ENCODE measurements around the gene BABAM2. TPM values are rescaled to one million over a fixed set of nuclear protein-coding genes. Genes with fewer than 3 reads are reported as not detected.

BABAM2 gene
- total and polyA plus RNA-seq, 9 of the 15 experiments (the other 6 are each of a cell fraction or from before 2014, with no cell fraction given), result 10.9 to 37.4 (median 25.6) TPM

DNA sequence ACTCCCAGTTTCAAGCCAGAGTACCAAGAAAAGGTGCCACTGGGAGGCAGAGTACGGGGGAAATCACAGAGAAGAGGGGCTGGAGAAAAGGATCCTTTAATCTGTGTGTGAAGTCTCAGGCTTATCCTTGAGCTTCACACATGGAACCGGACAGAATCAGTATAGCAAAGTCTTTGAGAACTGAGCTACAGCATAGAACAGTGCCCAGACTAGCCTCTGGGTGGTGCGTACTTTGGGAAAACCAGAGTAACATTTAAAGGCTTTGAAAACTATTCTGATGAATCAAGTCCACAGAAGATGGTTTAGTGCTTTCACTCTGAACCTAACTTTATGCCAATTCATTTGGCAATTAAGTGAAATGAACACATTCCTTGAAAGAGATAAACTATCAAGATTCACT lies 83.1 kb downstream of the BABAM2 start:
- in situ Hi-C loops (cut with MboI), result no loop called here
- no TSS peak for BruUV-seq (replicated peaks)

DNA sequence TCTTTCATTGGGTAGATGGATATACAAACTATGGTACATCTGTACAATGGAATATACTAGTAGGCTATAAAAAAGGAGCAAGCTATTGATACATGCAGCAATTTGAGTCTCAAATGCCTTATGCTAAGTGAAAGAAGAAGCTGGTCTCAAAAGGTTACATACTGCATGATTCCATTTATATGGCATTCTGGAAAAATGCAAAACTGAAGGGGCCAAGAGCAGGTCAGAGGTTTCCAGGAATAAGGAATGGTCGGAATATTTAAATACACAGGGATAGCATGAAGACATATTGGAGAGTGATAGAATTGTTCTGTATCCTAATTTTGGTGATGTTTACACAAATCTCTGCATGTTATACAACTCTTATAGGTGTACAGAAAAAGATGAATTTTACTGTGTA lies 85.8 kb downstream of the BABAM2 start:
- CTCF ChIA-PET (ENCODE audit: low intra/inter-chr PET ratio), result no interaction called here
- intact Hi-C loops (cut with micrococcal nuclease) (no loop called here), in situ Hi-C loops (cut with MboI) (no loop called here)
- POLR2A ChIA-PET, result no interaction called here
- no peaks in the 10 kb centered on the region for H3K27me3 ChIP-seq (ENCODE audit: control insufficient read depth in 2 of 2, insufficient read depth in 2 of 2, low read length in 2 of 2)
- BruUV-seq (replicated peaks), result no TSS peak
- no peak overlapping the region for H3K4me2 ChIP-seq (ENCODE audit: insufficient read depth, low read length)
- no peak overlapping the region for H3K9ac ChIP-seq (ENCODE audit: insufficient read depth in 1 of 2, low read depth in 2 of 2, low read length in 2 of 2)
- no peak overlapping the region for H3K27ac ChIP-seq (ENCODE audit: extremely low read depth, low read depth, low read length)
- H3K79me2 ChIP-seq (ENCODE audit: control insufficient read depth, insufficient read depth, low read length), result no peaks in the 10 kb centered on the region
- H3K36me3 ChIP-seq (ENCODE audit: control insufficient read depth, insufficient read depth, low read length), result no peaks in the 10 kb centered on the region
- no peak overlapping the region for H2AFZ ChIP-seq (ENCODE audit: low read depth, low read length)
- TF ChIP-seq ZC3H11A (IDR thresholded peaks at IDR 0.05; ENCODE audit: low read depth, low read length) (no peak), KAT2B (IDR thresholded peaks at IDR 0.05; ENCODE audit: low read depth, low read length) (no peak), CCNT2 (IDR thresholded peaks at IDR 0.05; ENCODE audit: borderline replicate concordance, extremely low read depth, insufficient read length, low read depth, low read length) (no peak), CREM (IDR thresholded peaks at IDR 0.05; ENCODE audit: low read depth) (no peak)
- ATAC-seq (no peak), DNase-seq (ENCODE audit: extremely low read depth in 1 of 4, low spot score in 3 of 4) (no peak), FAIRE-seq (no peak)
- 89% methylated on average over 1 of the region's 1 CpG for WGBS (ENCODE audit: insufficient coverage, low coverage, missing lambda C conversion rate)
- H3K9me3 ChIP-seq (replicated peaks; ENCODE audit: control insufficient read depth, insufficient read depth, low read depth, low read length), result no peaks in the 10 kb centered on the region
- no peaks in the 10 kb centered on the region; a peak in 2 of 5 replicates for H3K4me1 ChIP-seq (replicated peaks in 1 of 2; ENCODE audit: control insufficient read depth in 2 of 2, insufficient read depth in 2 of 2, low read length in 2 of 2)
- no peaks in the 10 kb centered on the region for H4K20me1 ChIP-seq (replicated peaks; ENCODE audit: control insufficient read depth, insufficient read depth, low read length)
- no peaks in the 10 kb centered on the region for H3K9me1 ChIP-seq (ENCODE audit: control insufficient read depth, insufficient read depth, low read length)
- H3K4me3 ChIP-seq, result no peak overlapping the region

More for the DNA sequence above, 83.1 kb downstream of the BABAM2 start:
- TF ChIP-seq CC2D1A (IDR thresholded peaks at IDR 0.05) (no peak), NEUROD1 (IDR thresholded peaks at IDR 0.05; ENCODE audit: borderline replicate concordance, low read depth, low read length, partially characterized antibody) (no peak), SETDB1 (IDR thresholded peaks at IDR 0.05; ENCODE audit: low read length) (no peak), ZC3H11A (IDR thresholded peaks at IDR 0.05; ENCODE audit: low read depth, low read length) (no peak), RBM22 (IDR thresholded peaks at IDR 0.05; ENCODE audit: low read depth, low read length, poor library complexity, severe bottlenecking) (no peak), TAF1 (IDR thresholded peaks at IDR 0.05; ENCODE audit: control insufficient read depth, extremely low read depth, insufficient read depth, low read length, severe bottlenecking) (no peak), ETV5 (CRISPR knock-in tag; IDR thresholded peaks at IDR 0.05; ENCODE audit: low read depth) (no peak), FIP1L1 (IDR thresholded peaks at IDR 0.05; ENCODE audit: low read depth, low read length, poor library complexity, severe bottlenecking) (no peak)
- H3K9me1 ChIP-seq (ENCODE audit: control insufficient read depth, insufficient read depth, low read length), result no peaks in the 10 kb centered on the region
- 48% methylated on average over 3 of the region's 3 CpGs for WGBS (ENCODE audit: insufficient coverage, low coverage, missing lambda C conversion rate)
- no peaks in the 10 kb centered on the region for H4K20me1 ChIP-seq (replicated peaks; ENCODE audit: control insufficient read depth, insufficient read depth, low read length)
- ATAC-seq (0 out of 3 replicates have a peak, but pooled peaks have one; percentile 26), FAIRE-seq (no peak), DNase-seq (ENCODE audit: extremely low read depth in 1 of 4, low spot score in 3 of 4) (no peak)
- ChIA-PET CTCF (ENCODE audit: low intra/inter-chr PET ratio) (no interaction called here), POLR2A (no interaction called here)
- H3K4me2 ChIP-seq (ENCODE audit: insufficient read depth, low read length), result no peak overlapping the region
- H3K9ac ChIP-seq (ENCODE audit: insufficient read depth in 1 of 2, low read depth in 2 of 2, low read length in 2 of 2), result no peak overlapping the region
- no peak overlapping the region for H3K27ac ChIP-seq (ENCODE audit: extremely low read depth, low read depth, low read length)
- H3K4me1 ChIP-seq (replicated peaks in 1 of 2; ENCODE audit: control insufficient read depth in 2 of 2, insufficient read depth in 2 of 2, low read length in 2 of 2), result no peaks in the 10 kb centered on the region; a peak in 2 of 5 replicates
- H3K4me3 ChIP-seq, result no peak overlapping the region
- H3K36me3 ChIP-seq (ENCODE audit: control insufficient read depth, insufficient read depth, low read length), result no peaks in the 10 kb centered on the region
- no peaks in the 10 kb centered on the region for H3K9me3 ChIP-seq (replicated peaks; ENCODE audit: control insufficient read depth, insufficient read depth, low read depth, low read length)
- intact Hi-C loops (cut with micrococcal nuclease), result no loop called here
- no peaks in the 10 kb centered on the region for H3K79me2 ChIP-seq (ENCODE audit: control insufficient read depth, insufficient read depth, low read length)
- H2AFZ ChIP-seq (ENCODE audit: low read depth, low read length), result no peak overlapping the region
- no peaks in the 10 kb centered on the region for H3K27me3 ChIP-seq (ENCODE audit: control insufficient read depth in 2 of 2, insufficient read depth in 2 of 2, low read length in 2 of 2)
